A673 (cell line): ENCODE measurements around the gene SRBD1. TPM values are rescaled to one million over a fixed set of nuclear protein-coding genes. Genes with fewer than 3 reads are reported as not detected.

Experiments
- BruUV-seq: library from RNA; stranded (reverse); fragments of 400-500 nt; replicated peaks from 2 replicates; lab custom pipeline; 2021; lab: Mats Ljungman, UMichigan
- CTCF ChIA-PET: fragments of 300-600 bp; sonication (Branson Sonifier 250); formaldehyde crosslinking; loops from one replicate; lab custom pipeline; 2022; ENCODE audit warnings: antibody characterized with exemption; lab: Charles Lee
- POLR2A ChIA-PET: fragments of 300-600 bp; sonication (Branson Sonifier 250); formaldehyde crosslinking; loops from one replicate; lab custom pipeline; 2022; ENCODE audit warnings: antibody characterized with exemption; ENCODE audit not compliant: low non-redundant PET; lab: Charles Lee
- DNase-seq: peaks from one replicate; pipeline ENCODE4 v3.0.0-alpha.2; 2015; ENCODE audit warnings: low spot score
- H3K27ac ChIP-seq: fragments of 200-600 bp; sonication (generic); 2 replicates; pipeline ENCODE4 v1.5.1; 2016; ENCODE audit warnings: mixed run types, low read depth, mild to moderate bottlenecking, mixed read lengths, antibody characterized with exemption, low read length; ENCODE audit not compliant: poor library complexity, severe bottlenecking
- H3K27me3 ChIP-seq: fragments of 200-600 bp; sonication (generic); replicated peaks from 2 replicates; pipeline ENCODE4 v1.6.1; 2017; ENCODE audit warnings: mixed run types, low read depth, mild to moderate bottlenecking, mixed read lengths, antibody characterized with exemption, low read length; ENCODE audit not compliant: insufficient read depth, poor library complexity
- H3K36me3 ChIP-seq: fragments of 200-600 bp; sonication (generic); 2 replicates; pipeline ENCODE4 v1.6.1; 2016; ENCODE audit warnings: mixed run types, mild to moderate bottlenecking, mixed read lengths, antibody characterized with exemption, low read length; ENCODE audit not compliant: insufficient read depth, poor library complexity, severe bottlenecking
- H3K4me1 ChIP-seq: fragments of 200-600 bp; sonication (generic); 2 replicates; pipeline ENCODE4 v1.6.1; 2017; ENCODE audit warnings: mixed run types, mild to moderate bottlenecking, mixed read lengths, antibody characterized with exemption, low read length; ENCODE audit not compliant: insufficient read depth, poor library complexity, severe bottlenecking
- H3K4me3 ChIP-seq: fragments of 200-600 bp; sonication (generic); 2 replicates; pipeline ENCODE4 v1.5.1; 2016; ENCODE audit warnings: low read depth, mixed run types, mild to moderate bottlenecking, mixed read lengths, low read length; ENCODE audit not compliant: poor library complexity, severe bottlenecking
- H3K9me3 ChIP-seq: fragments of 200-600 bp; sonication (generic); 2 replicates; pipeline ENCODE4 v1.6.1; 2016; ENCODE audit warnings: mixed run types, low read depth, mild to moderate bottlenecking, mixed read lengths, antibody characterized with exemption, low read length; ENCODE audit not compliant: poor library complexity, severe bottlenecking
- EZH2 ChIP-seq: fragments of 200-600 bp; sonication (generic); IDR thresholded peaks from 2 replicates; pipeline ENCODE4 v1.6.1; 2017; ENCODE audit warnings: borderline replicate concordance, low read depth, mild to moderate bottlenecking, mixed read lengths, antibody characterized with exemption, low read length; ENCODE audit not compliant: poor library complexity, severe bottlenecking
- intact Hi-C: fragments of 100-400 bp; cut with micrococcal nuclease; formaldehyde crosslinking; loops from one replicate; pipeline ENCODE4 v1.10.0; 2022; ENCODE audit not compliant: unreplicated experiment
- total RNA-seq: library from RNA; stranded (reverse); gene quantifications from 2 replicates; pipeline ENCODE4 v1.2.3, GENCODE V29; 2021
- TF ChIP-seq, protein P1 (sequence below): fragments of 300-800, 200-600 bp; sonication (generic); conservative IDR thresholded peaks from 2 replicates; pipeline ENCODE4 v1.5.1; 2017; ENCODE audit warnings: low read depth, mild to moderate bottlenecking, antibody characterized with exemption, low read length, moderate library complexity, mixed read lengths

The SRBD1 gene
- total RNA-seq, 1 experiment from 2014 or later, result 21.9 TPM

DNA sequence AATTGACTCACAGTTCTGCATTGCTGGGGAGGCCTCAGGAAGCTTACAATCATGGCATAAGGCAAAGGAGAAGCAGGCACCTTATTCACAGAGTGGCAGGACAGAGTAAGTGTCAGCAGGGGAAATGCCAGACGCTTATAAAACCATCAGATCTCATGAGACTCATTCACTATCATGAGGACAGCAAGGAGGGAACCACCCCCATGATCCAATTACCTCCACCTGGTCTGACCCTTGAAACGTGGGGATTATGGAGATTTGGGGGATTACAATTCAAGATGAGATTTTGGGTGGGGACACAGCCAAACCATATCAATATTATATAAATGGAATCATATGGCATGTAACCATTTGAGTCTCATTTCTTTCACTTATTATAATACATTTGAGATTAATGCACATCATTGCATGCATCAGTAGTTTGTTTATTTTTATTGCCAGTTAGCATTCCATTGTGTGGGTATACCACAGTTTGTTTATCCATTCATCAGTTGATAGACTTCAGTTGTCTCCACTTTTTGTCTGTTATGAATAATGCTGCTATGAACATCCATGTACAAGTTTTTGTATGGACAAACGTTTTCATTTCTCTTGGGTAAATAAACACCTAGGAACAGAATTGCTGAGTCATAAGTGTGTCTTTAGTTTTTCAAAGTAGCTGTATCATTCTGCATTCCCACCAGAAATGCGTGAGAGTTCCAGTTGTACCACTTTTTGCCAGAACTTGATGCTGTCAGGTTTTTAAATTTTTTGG, 5.8 kb upstream of the SRBD1 start:
- POLR2A ChIA-PET, result no interaction called here
- CTCF ChIA-PET, result no interaction called here
- TF ChIP-seq, protein P1, sequence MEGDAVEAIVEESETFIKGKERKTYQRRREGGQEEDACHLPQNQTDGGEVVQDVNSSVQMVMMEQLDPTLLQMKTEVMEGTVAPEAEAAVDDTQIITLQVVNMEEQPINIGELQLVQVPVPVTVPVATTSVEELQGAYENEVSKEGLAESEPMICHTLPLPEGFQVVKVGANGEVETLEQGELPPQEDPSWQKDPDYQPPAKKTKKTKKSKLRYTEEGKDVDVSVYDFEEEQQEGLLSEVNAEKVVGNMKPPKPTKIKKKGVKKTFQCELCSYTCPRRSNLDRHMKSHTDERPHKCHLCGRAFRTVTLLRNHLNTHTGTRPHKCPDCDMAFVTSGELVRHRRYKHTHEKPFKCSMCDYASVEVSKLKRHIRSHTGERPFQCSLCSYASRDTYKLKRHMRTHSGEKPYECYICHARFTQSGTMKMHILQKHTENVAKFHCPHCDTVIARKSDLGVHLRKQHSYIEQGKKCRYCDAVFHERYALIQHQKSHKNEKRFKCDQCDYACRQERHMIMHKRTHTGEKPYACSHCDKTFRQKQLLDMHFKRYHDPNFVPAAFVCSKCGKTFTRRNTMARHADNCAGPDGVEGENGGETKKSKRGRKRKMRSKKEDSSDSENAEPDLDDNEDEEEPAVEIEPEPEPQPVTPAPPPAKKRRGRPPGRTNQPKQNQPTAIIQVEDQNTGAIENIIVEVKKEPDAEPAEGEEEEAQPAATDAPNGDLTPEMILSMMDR, result no peak
- no peak for TF ChIP-seq EZH2
- no peak overlapping the region for H3K4me3 ChIP-seq
- BruUV-seq, result no TSS peak
- intact Hi-C loops, result no loop called here
- no peak overlapping the region for H3K27ac ChIP-seq
- H3K27me3 ChIP-seq, result no peaks in the 10 kb centered on the region
- H3K9me3 ChIP-seq, result no peaks in the 10 kb centered on the region
- H3K36me3 ChIP-seq, result no peaks in the 10 kb centered on the region
- no peaks in the 10 kb centered on the region for H3K4me1 ChIP-seq
- DNase-seq, result no peak

GRCh38 chr2:45614871-45615415, 3.9 kb upstream of the SRBD1 start:
- H3K4me1 ChIP-seq, result peaks cover 2% of the 10 kb centered on the region
- H3K9me3 ChIP-seq, result no peaks in the 10 kb centered on the region
- POLR2A ChIA-PET, result no interaction called here
- no peak overlapping the region for H3K27ac ChIP-seq
- CTCF ChIA-PET, result no interaction called here
- BruUV-seq, result no TSS peak
- no peak overlapping the region for H3K4me3 ChIP-seq
- no peak for DNase-seq
- H3K36me3 ChIP-seq, result no peaks in the 10 kb centered on the region
- intact Hi-C loops, result no loop called here
- TF ChIP-seq EZH2, result no peak
- TF ChIP-seq, protein P1, result no peak
- no peaks in the 10 kb centered on the region for H3K27me3 ChIP-seq

DNA sequence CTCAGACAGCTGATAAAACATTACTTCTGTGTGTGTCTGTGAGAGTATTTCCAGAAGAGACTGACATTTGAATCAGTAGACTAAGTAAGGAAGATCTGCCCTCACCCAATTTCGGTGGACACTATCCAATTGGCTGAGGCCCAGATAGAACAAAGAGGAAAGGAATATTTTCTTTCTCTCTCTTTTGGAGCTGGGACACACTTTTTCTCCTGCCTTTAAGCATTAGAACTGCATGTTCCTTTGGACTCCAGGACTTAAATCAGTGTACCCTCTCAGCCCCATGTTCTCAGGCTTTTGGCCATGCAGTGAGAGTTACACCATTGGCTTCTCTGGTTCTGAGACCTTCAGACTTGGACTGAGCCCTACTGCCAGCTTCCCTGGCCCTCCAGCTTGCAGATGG, 3.3 kb upstream of the SRBD1 start:
- intact Hi-C loops, result no loop called here
- ChIA-PET CTCF (no interaction called here), POLR2A (interaction anchor here (0.7 kb wide), 1 partner anchor 34 kb away, joined by 8 read pairs; no protein-coding TSS in a partner anchor)
- no peaks in the 10 kb centered on the region for H3K9me3 ChIP-seq
- H3K4me3 ChIP-seq, result no peak overlapping the region
- H3K27ac ChIP-seq, result no peak overlapping the region
- peaks cover 8% of the 10 kb centered on the region for H3K4me1 ChIP-seq
- H3K27me3 ChIP-seq, result no peaks in the 10 kb centered on the region
- H3K36me3 ChIP-seq, result no peaks in the 10 kb centered on the region
- DNase-seq, result no peak
- TF ChIP-seq, protein P1, result no peak
- BruUV-seq, result no TSS peak
